Measurements from ENCODE around the gene PACC1.
"Not testable (repeated sequence)": the region's sequence is repeated elsewhere in the genome, so short reads cannot be mapped to it uniquely, and the experiment has no call there.

Gene PACC1

GRCh38 chr1:212326541-212326940 is 88.1 kb downstream of the PACC1 start:
- no peak for DNase-seq

DNA sequence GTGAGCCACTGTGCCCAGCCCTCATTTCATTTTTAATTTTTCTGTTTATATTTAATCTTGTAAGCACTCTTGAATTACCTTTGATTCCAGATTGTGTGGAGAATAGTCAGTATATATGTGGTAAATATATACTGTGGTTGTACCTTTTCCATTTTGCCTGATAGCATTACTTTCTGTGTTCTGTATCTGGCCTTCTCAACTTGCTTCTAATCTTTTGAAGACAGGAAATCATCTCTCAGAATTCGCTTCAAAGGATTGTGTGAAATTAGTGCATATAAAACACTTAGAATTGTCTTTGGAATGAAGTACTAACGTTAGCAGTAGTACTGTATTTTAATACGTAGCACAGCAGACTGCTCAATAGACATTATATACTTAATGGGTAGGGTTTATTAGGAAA is 91.6 kb downstream of the PACC1 start:
- no peak for DNase-seq

- DNase-seq = not testable (repeated sequence)
Measured at GRCh38 chr1:212321031-212321430, 93.7 kb downstream of the PACC1 start.

GRCh38 chr1:212317916-212318315 is 96.8 kb downstream of the PACC1 start:
- no peak for DNase-seq

DNA sequence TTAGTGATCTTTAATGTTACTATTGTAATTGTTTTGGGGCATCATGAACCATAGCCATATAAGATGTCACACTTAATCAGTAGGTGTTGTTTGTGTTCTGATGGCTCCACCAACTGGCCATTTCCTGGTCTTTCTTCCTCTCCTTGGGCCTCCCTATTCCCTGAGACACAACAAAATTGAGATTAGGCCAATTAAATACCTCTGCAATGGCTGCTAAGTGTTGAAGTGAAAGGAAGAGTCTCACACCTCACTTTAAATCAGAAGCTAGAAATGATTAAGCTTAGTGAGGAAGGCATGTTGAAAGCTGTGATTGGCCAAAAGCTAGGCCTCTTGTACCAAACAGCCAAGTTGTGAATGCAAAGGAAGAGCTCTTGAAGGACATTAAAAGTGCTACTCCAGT is 98.8 kb downstream of the PACC1 start:
- no peak for DNase-seq

DNA sequence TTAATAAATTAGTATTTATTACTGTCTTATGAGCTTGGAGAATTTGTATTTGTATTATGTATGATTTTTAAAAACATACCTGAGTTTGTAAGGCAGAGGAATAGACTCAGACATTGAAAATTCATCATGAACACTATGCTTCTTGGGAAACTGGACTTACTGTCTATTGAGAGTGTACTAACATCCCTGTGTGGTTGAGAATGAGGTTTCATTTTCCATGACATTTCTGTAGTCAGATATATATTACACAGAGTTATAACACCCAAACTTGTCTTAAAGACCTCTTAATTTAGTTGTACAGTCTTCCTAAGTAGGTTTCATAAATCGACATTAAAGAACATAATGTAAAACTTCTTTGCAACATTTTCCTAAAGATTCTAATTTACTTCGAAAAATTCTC is 99.5 kb downstream of the PACC1 start:
- DNase-seq = no peak
